ENCODE measurements around the gene TBC1D2.
A peak's percentile ranks its signal among the peaks of the same experiment; 100 is the strongest.

TBC1D2 gene

DNA sequence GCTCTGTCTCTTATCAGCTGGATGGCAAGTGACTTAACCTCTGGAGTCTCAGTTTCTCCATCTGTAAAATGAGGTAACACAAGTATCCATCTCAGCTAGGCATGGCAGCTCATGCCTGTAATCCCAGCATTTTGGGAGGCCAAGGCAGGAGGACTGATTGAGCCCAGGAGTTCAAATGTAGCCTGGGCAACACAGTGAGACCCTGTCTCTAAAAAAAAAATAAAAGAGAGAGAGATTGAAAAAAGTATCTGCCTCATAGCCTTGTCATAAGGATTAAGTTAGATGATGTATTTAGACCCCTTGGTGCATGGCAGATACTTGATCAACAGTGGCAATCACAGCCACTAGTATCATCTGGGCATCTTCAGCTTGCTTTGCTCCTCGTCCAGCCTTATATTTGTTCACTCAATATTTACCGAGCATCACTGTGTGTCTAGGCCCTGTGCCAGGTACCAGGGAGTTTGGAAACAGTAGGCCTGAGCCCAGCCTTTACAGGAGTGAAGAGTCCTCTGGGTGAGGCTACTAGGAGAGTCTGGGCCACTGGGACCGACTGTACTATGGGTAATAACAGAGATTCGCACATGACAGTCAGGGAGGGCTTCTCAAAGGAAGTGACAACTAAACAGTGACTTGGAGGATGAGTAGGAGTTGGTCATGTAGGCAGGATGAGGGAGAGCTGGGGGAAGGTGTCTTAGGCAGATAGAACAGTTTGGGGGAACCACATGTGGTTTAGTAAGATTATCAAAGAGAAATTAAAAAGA lies 97.2 kb downstream of the TBC1D2 start:
- H3K36me3 ChIP-seq = peaks cover 29% of the 10 kb centered on the region
- no peak overlapping the region for H3K4me3 ChIP-seq (ENCODE audit: low read depth in 1 of 2, low read length in 1 of 2)
- peak overlapping the region; percentile 62 for H3K27ac ChIP-seq
- H3K27me3 ChIP-seq = no peaks in the 10 kb centered on the region
- H3K4me1 ChIP-seq (ENCODE audit: control insufficient read depth in 1 of 2, insufficient read depth in 1 of 2, low read depth in 1 of 2, low read length in 1 of 2) = peaks cover 11% of the 10 kb centered on the region in 2 experiments
- no peak for TF ChIP-seq CTCF (IDR thresholded peaks at IDR 0.05)
- no peaks in the 10 kb centered on the region for H3K9me3 ChIP-seq

GRCh38 chr9:98157372-98157771 lies 98.1 kb downstream of the TBC1D2 start:
- Histone ChIP-seq H3K9me3 (no peaks in the 10 kb centered on the region), H3K4me3 (ENCODE audit: low read depth in 1 of 2, low read length in 1 of 2) (no peak overlapping the region), H3K4me1 (ENCODE audit: control insufficient read depth in 1 of 2, insufficient read depth in 1 of 2, low read depth in 1 of 2, low read length in 1 of 2) (peaks cover 11% of the 10 kb centered on the region in 2 experiments), H3K36me3 (peaks cover 29% of the 10 kb centered on the region), H3K27ac (peak overlapping the region; percentile 62), H3K27me3 (no peaks in the 10 kb centered on the region)
- TF ChIP-seq CTCF (IDR thresholded peaks at IDR 0.05) = no peak

DNA sequence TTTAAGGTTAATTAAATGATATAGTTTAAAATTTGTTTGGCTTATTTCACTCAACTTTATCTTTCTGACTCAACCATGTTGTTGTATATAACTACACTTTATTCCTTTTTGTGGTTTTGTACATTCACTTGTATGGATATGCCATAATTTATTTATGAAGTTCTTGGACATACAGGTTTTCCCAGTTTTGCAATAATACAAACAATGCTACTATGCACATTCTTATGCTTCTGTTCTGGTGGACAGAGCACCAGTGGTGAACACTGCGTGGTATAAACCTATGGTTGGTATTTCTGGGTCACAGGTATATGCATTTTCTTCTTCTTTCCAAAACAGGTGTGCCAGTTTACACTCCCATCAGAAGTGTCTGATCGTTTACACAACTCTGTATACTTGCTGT lies 100.8 kb downstream of the TBC1D2 start:
- no peak for TF ChIP-seq CTCF (IDR thresholded peaks at IDR 0.05)
- Histone ChIP-seq H3K27ac (no peak overlapping the region), H3K27me3 (no peaks in the 10 kb centered on the region), H3K36me3 (peaks cover 29% of the 10 kb centered on the region), H3K4me3 (ENCODE audit: low read depth in 1 of 2, low read length in 1 of 2) (no peak overlapping the region), H3K4me1 (ENCODE audit: control insufficient read depth in 1 of 2, insufficient read depth in 1 of 2, low read depth in 1 of 2, low read length in 1 of 2) (peaks cover 11% of the 10 kb centered on the region in 2 experiments), H3K9me3 (no peaks in the 10 kb centered on the region)

DNA sequence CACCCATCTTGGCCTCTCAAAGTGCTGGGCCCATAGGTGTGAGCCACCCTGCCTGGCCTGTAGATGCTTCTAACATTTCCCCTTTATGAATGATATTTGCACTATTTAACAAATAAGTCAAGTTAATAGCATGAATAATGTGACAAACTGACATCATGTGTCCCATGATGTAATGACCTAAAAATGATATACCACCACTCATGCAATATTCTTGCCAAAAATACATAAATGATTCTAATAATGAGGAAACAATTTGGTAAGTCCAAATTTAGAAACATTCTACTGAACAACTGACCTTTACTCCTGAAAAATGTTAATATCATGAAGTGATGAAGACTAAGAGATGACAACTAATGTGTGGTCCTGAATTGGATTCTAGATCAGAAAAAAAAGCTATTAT lies 102.9 kb downstream of the TBC1D2 start:
- no peak overlapping the region for H3K27ac ChIP-seq
- H3K9me3 ChIP-seq = no peaks in the 10 kb centered on the region
- peaks cover 11% of the 10 kb centered on the region in 2 experiments for H3K4me1 ChIP-seq (ENCODE audit: control insufficient read depth in 1 of 2, insufficient read depth in 1 of 2, low read depth in 1 of 2, low read length in 1 of 2)
- H3K36me3 ChIP-seq = peaks cover 38% of the 10 kb centered on the region
- H3K4me3 ChIP-seq (ENCODE audit: low read depth in 1 of 2, low read length in 1 of 2) = no peak overlapping the region
- H3K27me3 ChIP-seq = no peaks in the 10 kb centered on the region
- TF ChIP-seq CTCF (IDR thresholded peaks at IDR 0.05) = no peak

DNA sequence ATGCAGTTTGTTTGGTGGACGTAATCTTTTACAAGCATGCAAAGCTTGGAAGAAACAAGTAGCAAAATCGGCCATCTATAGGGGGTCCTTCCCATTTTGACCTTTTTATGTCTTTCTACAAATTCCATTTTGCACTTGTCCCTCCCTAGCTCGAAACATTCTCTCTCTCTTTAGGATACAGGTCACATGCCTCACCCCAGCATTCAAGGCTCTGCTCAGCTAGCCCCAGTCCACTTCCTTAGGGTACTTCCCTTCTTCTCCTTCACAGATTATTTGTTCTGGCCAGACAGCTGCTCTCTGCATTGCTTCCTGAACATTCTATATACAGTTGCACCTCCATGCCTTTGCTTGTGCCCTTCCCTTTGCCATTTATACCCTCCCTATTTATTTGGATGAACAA lies 104.7 kb downstream of the TBC1D2 start:
- Histone ChIP-seq H3K27me3 (no peaks in the 10 kb centered on the region), H3K4me3 (ENCODE audit: low read depth in 1 of 2, low read length in 1 of 2) (no peak overlapping the region), H3K36me3 (peaks cover 25% of the 10 kb centered on the region), H3K9me3 (no peaks in the 10 kb centered on the region), H3K4me1 (ENCODE audit: control insufficient read depth in 1 of 2, insufficient read depth in 1 of 2, low read depth in 1 of 2, low read length in 1 of 2) (peaks cover 10 to 12% of the 10 kb centered on the region in 2 experiments), H3K27ac (peak overlapping the region; percentile 22)
- TF ChIP-seq CTCF (IDR thresholded peaks at IDR 0.05) = no peak

Measured in neutrophil (primary cell).